Measurements from ENCODE around the gene ZNF185. TPM values are rescaled to one million over a fixed set of nuclear protein-coding genes. Genes with fewer than 3 reads are reported as not detected.

Gene ZNF185
- total RNA-seq, 1 donor: 4.7 TPM

DNA sequence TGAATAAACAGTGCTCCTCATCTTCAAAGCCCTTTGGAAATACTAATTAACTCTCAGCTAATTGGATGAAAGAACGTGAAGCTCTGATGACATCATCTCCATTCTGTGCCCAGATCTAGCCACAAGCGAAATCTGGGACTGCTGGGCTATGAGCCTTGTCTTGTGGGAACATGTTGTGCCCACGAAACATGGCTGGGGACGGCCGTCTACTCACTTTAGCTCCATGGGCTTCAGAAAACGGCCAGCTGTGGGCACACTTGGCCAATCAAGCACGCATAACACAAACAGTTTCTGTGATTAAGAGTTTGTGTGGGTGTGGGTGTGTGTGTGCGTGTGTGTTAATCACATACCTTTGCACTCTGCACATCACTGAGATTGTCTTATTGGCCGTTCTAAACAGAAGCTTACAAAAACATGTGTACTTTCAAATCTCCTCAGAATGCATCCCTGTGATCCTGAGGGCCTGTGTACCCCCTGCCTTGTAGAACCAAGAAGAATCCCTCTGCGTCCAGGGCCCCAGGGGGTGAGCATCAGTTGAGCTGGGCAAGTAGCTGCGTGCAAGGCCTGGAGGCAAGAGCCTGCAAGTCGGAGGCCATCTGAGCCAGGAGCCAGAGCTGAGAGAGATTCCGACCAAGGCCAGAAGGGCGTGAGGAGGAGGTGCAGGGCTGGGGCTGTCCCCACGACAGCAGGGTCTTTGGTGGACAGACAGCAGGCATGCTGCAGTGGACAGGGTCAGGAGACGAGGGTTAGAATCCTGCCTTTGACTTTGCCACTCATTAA is 18.7 kb upstream of the ZNF185 start:
- H3K4me3 ChIP-seq (ENCODE audit: low read depth, low read length): no peak overlapping the region
- TF ChIP-seq, protein P1, sequence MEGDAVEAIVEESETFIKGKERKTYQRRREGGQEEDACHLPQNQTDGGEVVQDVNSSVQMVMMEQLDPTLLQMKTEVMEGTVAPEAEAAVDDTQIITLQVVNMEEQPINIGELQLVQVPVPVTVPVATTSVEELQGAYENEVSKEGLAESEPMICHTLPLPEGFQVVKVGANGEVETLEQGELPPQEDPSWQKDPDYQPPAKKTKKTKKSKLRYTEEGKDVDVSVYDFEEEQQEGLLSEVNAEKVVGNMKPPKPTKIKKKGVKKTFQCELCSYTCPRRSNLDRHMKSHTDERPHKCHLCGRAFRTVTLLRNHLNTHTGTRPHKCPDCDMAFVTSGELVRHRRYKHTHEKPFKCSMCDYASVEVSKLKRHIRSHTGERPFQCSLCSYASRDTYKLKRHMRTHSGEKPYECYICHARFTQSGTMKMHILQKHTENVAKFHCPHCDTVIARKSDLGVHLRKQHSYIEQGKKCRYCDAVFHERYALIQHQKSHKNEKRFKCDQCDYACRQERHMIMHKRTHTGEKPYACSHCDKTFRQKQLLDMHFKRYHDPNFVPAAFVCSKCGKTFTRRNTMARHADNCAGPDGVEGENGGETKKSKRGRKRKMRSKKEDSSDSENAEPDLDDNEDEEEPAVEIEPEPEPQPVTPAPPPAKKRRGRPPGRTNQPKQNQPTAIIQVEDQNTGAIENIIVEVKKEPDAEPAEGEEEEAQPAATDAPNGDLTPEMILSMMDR (IDR thresholded peaks at IDR 0.05; ENCODE audit: insufficient read depth, low read length): no peak
- DNase-seq (ENCODE audit: low read depth): no peak

DNA sequence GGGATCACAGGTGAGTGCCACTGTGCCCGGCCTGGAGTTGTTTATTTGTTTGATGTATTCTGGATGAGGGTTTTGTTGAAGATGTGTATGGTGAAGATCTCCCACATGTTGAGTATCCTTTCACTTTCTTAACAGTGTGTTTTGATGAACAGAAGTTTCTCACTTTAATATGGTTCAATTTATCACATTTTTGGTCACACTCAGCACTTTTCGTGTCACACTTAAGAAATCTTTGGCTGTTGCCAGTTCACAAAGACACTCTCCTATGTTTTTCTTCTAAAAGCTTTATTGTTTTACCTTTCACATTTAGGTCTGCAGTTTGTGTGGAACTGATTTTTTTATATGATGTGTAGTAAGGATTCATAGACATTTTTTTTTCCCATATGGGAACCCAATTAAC is 16.6 kb upstream of the ZNF185 start:
- TF ChIP-seq, protein P1 (IDR thresholded peaks at IDR 0.05; ENCODE audit: insufficient read depth, low read length): no peak
- H3K4me3 ChIP-seq (ENCODE audit: low read depth, low read length): no peak overlapping the region
- no peak for DNase-seq (ENCODE audit: low read depth)

DNA sequence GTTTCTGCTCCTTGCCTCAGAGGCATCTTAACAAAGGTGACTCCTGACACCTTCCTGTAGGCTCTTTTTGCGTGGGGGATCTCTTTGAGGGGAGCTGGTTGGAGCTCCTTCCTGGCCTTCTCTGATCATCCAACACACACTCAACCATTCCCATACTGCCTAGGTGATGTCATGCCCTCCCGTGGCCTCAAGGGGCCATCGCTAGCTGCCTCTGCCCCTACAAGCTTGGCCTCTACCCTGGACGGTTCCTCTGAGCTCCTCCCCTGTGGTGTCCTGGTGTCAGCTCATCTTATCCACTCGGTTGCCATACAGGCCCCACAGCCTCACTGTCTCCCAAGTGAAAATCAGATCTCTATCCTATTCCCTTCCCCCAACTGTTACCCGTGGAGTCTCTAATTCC is 13.7 kb upstream of the ZNF185 start:
- no peak overlapping the region for H3K4me3 ChIP-seq (ENCODE audit: low read depth, low read length)
- TF ChIP-seq, protein P1 (IDR thresholded peaks at IDR 0.05; ENCODE audit: insufficient read depth, low read length): no peak
- no peak for DNase-seq (ENCODE audit: low read depth)

DNA sequence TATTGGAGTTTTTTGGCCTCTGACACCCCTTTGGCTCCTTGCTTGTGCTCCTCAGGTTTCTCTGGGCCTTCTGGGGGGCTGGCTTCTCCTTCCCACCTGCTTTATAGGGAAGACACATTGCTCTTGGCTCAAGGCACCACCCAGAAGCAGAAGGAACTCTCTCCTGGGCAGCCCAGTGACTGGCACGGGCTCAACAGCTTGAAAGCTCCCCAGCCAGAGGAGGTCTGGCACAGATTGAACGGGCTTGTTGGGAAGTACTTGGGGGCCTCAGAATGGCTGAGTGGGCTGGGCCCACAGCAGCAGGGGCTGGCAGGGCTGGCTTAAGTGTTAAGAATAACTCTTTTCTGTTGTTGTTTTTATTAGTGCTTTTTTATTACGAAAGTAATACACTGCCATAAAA is 11.2 kb upstream of the ZNF185 start:
- TF ChIP-seq, protein P1 (IDR thresholded peaks at IDR 0.05; ENCODE audit: insufficient read depth, low read length): no peak
- no peak for DNase-seq (ENCODE audit: low read depth)
- H3K4me3 ChIP-seq (ENCODE audit: low read depth, low read length): no peak overlapping the region

DNA sequence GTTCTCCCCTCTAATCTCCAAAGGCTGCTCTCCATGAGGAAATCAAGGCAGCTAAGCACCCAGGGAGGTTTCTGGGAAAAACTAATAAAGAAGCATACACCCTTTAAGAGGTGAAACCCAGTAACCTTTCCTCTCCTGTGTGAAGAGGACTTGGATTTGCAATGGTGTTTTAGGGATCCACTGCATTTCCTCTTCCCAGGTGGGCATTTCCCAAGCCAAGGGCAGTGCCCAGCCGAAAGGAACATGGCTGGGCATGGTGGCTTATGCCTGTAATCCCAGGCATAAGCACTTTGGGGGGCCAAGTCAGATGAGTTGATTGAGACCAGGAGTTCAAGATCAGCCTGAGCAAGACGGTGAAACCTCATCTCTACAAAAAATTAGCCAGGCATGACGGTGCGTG is 5.4 kb upstream of the ZNF185 start:
- TF ChIP-seq, protein P1 (IDR thresholded peaks at IDR 0.05; ENCODE audit: insufficient read depth, low read length): no peak
- H3K4me3 ChIP-seq (ENCODE audit: low read depth, low read length): no peak overlapping the region
- DNase-seq (ENCODE audit: low read depth): no peak

DNA sequence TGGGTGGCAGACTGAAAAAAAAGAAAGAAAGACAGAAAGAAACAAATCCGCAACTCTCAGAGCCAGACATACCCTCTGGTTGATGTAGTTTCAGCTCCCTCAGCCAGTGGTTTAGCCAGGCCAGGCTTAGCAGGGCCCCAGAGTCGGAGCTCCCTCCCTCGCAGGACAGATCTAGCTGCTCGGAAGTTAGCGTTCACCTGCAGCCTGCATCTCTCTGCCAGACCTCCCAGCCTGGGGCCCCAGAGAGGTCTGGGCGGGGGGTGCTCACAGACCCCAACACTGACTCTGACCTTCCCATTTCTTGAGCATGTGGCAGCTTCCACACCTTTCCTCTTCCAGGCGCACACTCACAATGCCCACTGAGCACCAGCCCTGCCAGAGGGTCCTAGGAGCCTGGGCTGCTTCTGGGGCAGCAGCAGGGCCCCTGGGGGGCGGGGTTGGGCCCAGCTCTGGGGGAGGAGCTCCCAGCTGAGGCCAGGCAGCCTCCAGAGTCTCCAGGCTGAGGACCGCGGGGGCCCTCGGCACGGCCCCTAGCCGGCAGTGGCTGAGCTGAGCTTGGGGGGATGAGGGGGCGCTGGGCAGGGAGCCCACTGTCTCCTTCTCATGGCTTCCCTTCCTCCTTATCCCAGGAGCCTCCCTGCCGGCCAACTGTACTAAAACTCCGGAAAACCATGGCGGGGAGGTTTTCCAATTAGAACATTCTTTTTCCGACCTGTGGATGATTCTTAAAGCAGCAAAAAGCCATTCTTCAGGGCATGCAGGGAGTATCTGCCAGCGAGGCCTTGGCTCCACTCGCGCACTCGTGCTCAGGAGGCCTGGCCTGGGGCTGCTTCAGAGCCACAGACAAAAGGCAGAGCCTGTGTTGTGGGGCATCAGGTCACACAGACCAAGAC is 4.6 kb upstream of the ZNF185 start:
- no peak overlapping the region for H3K4me3 ChIP-seq (ENCODE audit: low read depth, low read length)
- TF ChIP-seq, protein P1 (IDR thresholded peaks at IDR 0.05; ENCODE audit: insufficient read depth, low read length): no peak
- DNase-seq (ENCODE audit: low read depth): no peak
